ENCODE measurements around the gene TDRD10. TPM values are rescaled to one million over a fixed set of nuclear protein-coding genes. Genes with fewer than 3 reads are reported as not detected.
"Not testable (repeated sequence)": the region's sequence is repeated elsewhere in the genome, so short reads cannot be mapped to it uniquely, and the experiment has no call there.

TDRD10 gene
- total RNA-seq, 1 donor from 2014 or later, result 1.7 TPM

- DNase-seq (ENCODE audit: low read depth, low spot score), result no peak
Observed at GRCh38 chr1:154512760-154513159, 10.7 kb downstream of the TDRD10 start.

- no peak for DNase-seq (ENCODE audit: low read depth, low spot score)
Observed at GRCh38 chr1:154514066-154514553, 12.1 kb downstream of the TDRD10 start.

- DNase-seq (ENCODE audit: low read depth, low spot score), result no peak
Observed at GRCh38 chr1:154517661-154518060, 15.6 kb downstream of the TDRD10 start.

DNA sequence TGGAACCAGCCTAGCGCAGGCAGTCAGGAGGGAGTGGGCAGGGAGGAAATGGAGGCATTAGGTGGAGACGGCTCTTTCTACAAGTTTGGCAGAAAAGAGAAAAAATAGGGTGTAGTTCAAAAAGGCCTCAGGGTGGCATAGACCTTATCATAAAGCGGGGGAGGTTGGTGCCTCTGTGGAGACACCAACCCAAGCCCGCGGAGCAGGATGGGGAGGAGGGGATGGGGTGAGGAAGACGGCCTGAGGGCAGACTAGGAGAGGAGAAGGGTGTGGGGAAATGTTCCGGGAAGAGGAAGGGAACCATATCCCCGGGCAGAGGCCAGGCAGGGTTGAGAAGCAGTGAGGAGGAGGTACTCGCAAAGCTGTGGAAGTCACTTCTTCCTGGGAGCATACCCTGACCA is 17.6 kb downstream of the TDRD10 start:
- no peak for DNase-seq (ENCODE audit: low read depth, low spot score)

DNA sequence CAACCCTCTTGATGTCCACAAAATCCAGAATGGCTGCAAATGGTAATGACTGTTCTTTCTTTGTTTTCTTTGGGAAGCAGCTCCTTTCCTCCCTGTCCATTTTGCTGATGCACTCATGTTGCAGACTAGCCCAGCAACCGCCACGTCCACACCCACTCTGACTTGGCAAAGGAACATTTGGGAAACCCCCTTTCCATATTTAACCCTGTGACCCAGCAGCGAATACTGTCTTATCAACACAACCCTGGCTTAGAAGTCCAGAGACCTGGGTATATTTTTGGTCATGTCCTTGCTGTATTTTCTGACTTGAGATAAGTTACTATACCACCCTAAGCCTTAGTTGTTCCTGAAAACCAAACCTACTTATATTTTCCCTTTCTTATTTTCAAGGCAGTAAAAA is 18.3 kb downstream of the TDRD10 start:
- DNase-seq (ENCODE audit: low read depth, low spot score), result no peak

GRCh38 chr1:154521695-154522094 is 19.7 kb downstream of the TDRD10 start:
- no peak for DNase-seq (ENCODE audit: low read depth, low spot score)

- no peak for DNase-seq (ENCODE audit: low read depth, low spot score)
Observed at GRCh38 chr1:154524881-154525280, 22.9 kb downstream of the TDRD10 start.

DNA sequence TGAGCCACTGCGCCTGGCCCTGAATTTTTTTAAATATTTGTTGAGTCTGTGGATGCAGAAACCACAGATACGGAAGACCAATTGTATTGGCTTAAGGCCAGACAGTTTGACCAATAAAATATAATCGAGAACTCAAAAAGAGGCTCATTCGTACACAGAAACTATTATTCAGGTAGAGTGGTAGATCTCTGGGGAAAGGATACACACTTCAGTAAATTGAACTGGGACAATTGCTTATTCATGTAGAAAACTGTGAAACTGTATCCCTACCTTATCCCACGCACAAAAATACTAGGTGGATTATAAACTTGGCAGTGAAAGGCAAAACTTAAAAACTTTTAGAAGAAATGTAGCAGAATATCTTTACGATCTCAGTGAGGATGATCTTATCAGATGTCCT is 25.2 kb downstream of the TDRD10 start:
- no peak for DNase-seq (ENCODE audit: low read depth, low spot score)

GRCh38 chr1:154529308-154529707 is 27.3 kb downstream of the TDRD10 start:
- no peak for DNase-seq (ENCODE audit: low read depth, low spot score)

DNA sequence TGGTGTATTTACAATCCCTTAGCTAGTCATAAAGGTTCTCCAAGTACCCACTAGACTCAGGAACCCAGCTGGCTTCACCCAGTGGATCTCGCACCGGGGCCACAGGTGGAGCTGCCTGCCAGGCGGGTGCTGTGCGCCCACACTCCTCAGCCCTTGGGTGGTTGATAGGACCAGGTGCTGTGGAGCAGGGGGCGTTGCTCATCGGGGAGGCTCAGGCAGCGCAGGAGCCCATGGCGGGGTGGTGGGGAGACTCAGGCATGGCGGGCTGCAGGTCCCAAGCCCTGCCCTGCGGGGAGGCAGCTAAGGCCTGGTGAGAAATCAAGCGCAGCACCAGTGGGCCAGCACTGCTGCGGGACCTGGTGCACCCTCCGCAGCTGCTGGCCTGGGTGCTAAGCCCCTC is 29.9 kb downstream of the TDRD10 start:
- DNase-seq (ENCODE audit: low read depth, low spot score), result not testable (repeated sequence)

DNA sequence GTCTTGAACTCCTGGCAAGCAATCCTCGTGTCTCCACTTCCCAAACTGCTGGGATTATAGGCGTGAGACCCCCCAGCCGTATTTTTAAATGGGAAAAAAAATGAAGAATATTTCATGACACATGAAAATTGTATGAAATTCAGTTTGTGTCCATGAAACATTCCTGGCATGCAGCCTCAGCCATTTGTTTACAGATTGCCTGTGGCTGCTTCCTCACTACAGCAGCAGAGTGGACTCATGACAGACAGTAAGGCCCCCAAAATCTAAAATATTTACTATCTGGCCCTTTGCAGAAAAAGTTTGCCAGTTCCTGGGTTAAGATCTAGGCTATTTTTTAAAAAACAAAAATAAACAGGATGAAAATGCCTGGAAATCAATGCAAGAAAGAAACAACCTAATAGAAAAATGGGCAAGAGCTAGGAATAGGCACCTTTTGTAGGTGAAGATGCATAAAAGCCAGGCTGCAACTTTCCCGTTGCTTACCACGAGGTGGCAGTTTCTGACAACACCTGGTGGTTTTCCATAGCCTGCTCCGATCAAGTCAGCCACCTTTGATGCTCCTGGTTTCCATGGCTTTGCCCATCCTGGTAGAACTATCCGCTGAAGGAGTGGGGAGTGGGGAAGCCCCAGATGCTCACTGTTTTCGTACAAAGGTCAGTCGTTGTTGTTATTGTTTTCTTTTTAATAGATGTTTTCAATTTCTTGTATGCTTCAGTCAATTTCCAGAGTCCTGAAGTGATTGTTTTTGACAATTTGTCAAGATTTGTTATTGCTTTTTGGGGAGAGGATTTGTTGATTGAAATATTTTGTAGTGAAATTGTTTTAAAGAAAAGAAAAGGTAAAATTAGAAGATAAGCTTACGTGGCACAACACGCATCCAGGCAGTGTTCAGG is 32.2 kb downstream of the TDRD10 start:
- no peak for DNase-seq (ENCODE audit: low read depth, low spot score)

DNA sequence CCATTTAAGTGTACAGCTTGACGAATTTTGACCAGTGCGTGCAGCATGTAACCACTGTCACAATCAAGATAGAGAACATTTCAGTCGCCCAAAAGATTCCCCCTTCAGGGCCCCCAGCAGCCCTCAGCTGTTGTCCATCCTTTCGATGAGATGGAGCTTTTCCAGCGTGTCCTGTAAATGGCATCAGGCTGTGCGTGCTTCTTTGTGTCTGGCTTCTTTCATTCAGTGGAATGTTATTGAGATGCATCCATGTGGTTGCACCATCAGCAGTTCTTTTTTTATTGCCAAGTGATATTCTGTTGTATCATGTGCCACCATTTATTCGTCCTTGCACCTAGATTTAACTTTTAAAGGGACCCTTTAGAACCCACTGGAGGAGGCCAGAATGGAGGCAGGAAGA is 34.6 kb downstream of the TDRD10 start:
- no peak for DNase-seq (ENCODE audit: low read depth, low spot score)

GRCh38 chr1:154539486-154540483 is 37.8 kb downstream of the TDRD10 start:
- no peak for DNase-seq (ENCODE audit: low read depth, low spot score)

DNA sequence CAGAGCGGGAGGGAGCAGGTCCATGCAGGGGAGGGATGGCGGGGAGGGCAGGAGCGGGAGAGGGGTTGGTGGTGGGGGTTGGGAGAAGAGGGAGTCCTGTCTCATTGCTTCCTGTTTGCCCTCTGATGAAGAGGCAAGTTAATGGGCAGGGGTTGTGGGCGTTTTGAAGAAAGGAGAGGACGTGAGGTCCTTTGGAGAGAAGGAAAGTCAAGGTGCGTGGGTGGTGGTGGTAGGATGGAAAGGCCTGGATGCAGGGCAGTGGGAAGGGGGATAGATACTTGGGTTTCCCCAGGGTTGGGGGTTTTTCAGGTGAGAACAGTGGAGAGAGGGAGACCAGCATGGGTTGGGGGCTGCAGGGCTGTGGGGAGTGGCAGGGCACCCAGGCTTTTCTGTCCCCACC is 39.2 kb downstream of the TDRD10 start:
- DNase-seq (ENCODE audit: low read depth, low spot score), result no peak

DNA sequence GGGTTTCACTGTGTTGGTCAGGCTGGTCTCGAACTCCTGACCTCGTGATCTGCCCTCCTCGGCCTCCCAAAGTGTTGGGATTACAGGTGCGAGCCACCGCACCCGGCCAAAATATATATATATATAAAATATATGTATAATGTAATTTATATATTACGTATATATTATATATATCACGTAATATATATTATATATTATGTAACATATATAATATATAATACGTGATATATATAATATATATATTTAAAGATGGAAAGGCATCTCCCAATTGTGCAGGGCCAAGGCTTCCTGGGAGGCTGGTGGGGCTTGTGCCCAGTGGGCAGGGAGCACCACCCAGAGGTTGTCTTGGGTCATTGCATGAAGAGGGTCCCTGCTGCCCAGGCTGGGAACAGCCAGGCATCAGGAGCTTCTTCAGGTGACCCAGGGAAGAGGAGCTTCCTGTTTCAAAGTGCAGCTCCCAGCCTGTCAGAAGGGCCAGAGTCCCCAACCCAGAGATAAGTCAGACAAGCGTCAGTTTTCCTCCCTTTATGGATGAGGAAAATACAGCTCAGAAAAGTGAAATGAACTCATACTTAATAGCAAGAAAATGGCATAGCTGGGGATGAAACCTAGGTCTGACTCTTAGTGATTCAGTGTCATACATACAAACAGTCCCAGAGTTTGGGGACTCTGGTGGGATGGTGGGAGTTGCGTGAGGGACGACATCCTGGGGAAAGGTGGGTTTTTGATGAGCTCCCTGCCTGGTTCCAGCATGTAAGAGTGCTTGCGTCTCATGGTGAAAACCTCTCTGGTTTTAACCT is 44.4 kb downstream of the TDRD10 start:
- DNase-seq (ENCODE audit: low read depth, low spot score), result no peak

- DNase-seq (ENCODE audit: low read depth, low spot score), result no peak
Observed at GRCh38 chr1:154547105-154547732, 45.2 kb downstream of the TDRD10 start.

DNA sequence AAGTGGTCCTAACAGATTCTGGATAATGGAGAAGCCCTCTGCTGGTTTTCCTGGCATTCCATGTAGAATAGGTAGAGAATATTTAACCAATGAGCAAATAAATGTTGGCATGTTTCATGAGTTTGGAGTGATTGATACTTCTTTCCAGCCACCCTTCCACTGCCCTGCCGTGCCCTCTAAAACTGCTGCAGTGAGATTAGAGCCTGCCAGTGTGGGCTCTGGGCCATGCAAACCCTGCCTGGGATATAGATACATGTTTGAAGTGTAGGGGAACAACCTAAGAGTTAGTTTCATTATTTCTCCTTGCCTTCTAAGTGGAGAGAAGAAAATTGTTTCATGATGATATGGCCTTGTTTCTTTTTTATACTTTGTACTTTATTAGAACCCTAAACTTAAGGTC is 46.0 kb downstream of the TDRD10 start:
- no peak for DNase-seq (ENCODE audit: low read depth, low spot score)

- DNase-seq (ENCODE audit: low read depth, low spot score), result no peak
Observed at GRCh38 chr1:154549202-154549770, 47.3 kb downstream of the TDRD10 start.

GRCh38 chr1:154550070-154550469 is 48.1 kb downstream of the TDRD10 start:
- no peak for DNase-seq (ENCODE audit: low read depth, low spot score)

- DNase-seq (ENCODE audit: low read depth, low spot score), result no peak
Observed at GRCh38 chr1:154550657-154551056, 48.6 kb downstream of the TDRD10 start.
